ENCODE data around the gene HLA-DPA1.

DNA sequence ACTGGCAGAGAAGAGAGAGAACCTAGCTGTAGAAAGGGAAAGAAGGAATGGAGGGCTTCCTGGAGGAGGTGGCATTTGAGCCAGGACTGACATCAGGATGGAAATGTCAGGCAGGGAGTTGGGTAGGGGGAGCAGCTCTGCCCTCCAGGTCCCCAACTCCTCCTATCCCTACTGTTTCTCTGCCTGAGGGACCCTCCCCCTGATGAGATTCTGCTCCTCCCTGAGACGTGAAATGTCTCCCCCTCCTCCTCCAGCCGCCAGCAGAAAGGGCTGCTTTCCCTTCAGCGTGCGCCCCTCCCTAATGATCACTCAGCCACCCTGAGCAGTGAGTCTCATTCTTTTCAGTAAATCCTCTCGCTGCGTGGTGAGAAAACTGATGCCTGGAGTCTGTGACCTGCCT, 43.0 kb upstream of the HLA-DPA1 start:
- TF ChIP-seq, protein P1, sequence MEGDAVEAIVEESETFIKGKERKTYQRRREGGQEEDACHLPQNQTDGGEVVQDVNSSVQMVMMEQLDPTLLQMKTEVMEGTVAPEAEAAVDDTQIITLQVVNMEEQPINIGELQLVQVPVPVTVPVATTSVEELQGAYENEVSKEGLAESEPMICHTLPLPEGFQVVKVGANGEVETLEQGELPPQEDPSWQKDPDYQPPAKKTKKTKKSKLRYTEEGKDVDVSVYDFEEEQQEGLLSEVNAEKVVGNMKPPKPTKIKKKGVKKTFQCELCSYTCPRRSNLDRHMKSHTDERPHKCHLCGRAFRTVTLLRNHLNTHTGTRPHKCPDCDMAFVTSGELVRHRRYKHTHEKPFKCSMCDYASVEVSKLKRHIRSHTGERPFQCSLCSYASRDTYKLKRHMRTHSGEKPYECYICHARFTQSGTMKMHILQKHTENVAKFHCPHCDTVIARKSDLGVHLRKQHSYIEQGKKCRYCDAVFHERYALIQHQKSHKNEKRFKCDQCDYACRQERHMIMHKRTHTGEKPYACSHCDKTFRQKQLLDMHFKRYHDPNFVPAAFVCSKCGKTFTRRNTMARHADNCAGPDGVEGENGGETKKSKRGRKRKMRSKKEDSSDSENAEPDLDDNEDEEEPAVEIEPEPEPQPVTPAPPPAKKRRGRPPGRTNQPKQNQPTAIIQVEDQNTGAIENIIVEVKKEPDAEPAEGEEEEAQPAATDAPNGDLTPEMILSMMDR (IDR thresholded peaks at IDR 0.05; ENCODE audit: borderline replicate concordance, extremely low read depth, low read length, poor library complexity, severe bottlenecking): no peak
- no peak for TF ChIP-seq EZH2 (IDR thresholded peaks at IDR 0.05; ENCODE audit: borderline replicate concordance, low read depth, low read length, severe bottlenecking)

Data from DND-41 (cell line).